ENCODE data around the gene ARMC7.
A peak's percentile ranks its signal among the peaks of the same experiment; 100 is the strongest.
"Not testable (repeated sequence)": the region's sequence is repeated elsewhere in the genome, so short reads cannot be mapped to it uniquely, and the experiment has no call there.

ARMC7 gene

DNA sequence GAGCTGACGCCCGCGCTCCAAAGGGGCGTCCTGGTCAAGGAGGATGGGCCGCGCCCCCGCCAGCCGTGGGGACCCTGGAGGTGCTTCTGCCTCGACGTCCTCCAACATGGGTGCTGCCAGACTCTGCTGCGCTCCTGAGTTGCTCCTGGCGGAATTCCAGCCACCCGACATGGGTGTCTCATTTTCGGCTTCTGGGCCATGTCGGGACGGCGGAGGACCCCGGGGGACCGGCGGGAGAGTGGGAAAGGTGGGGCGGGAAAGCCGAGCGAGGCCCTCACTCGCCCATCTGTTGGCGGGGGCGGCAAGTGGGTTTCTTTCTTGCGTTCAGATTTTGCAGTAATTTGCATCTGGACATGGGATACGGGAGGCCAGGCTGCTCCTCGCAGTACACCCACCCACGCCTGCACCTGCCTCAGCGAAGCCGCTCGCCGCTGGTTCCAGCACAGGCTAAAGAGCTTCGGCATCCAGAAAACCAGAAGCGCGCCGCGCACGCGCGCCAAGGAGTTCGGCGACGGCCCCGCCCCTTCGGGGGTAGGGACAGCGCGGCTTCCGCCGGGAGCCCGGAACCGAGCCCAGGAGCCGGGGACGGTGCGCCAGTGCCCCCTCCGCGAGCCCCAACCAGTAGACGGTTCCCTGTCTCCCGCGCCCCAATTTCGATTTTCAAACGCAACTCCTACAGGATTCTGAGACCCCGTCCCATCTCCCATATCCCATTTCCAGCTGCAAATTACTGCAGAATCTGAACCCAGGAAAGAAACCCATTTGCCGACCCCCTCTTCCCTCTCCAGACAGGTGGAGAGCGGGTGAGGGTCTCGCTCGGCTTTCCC lies at the start of gene ARMC7:
Gene ARMC7, plus strand, starts transcription at position 563 of the 827 bp plus-strand sequence. CDS start 320 bp downstream, outside the sequence.
- peak; percentile 85 for ATAC-seq
- Mint-ChIP-seq H3K27ac (peak within 1 kb of the TSS; percentile 78), H3K36me3 (ENCODE audit: low read depth) (peaks cover 7% of the 10 kb centered on the region), H3K4me3 (peak within 1 kb of the TSS; percentile 86), H3K9me3 (no peaks in the 10 kb centered on the region), H3K27me3 (no peaks in the 10 kb centered on the region), H3K4me1 (peaks cover 33% of the 10 kb centered on the region)
- DNase-seq = peak; percentile 95

DNA sequence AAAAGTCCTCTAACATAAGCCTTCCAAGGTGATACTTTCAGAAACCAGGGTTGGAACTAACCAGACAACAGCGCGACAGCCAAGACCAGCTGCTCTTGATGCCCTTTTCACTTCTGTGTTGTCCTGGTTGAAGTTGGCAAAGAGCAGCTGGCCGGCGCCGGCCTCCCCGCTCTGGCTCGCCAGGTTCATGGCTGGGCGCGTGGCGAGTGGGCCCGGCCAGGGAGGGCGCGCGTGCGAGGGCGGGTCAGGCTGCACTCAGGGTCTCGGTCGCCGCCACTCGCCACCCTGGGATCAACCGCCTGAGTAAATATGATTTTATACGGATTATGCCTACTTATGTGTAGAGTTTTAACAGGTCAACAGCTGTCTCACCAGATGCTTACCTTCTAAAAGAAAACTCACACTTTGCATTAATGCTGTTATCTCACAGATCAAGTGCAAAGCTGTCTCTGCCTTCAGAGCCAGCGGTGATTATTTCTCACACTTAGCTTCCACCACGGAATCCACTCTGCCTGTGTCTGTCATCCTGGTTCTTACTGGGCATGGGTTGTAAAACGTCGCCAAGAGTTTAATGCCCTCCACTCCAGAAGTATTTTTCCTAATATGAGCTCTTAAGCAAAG lies 49.2 kb upstream of the ARMC7 start:
- Mint-ChIP-seq H3K27ac (no peak overlapping the region), H3K27me3 (no peaks in the 10 kb centered on the region), H3K4me1 (peaks cover 10% of the 10 kb centered on the region), H3K36me3 (ENCODE audit: low read depth) (peaks cover 26% of the 10 kb centered on the region), H3K9me3 (no peaks in the 10 kb centered on the region), H3K4me3 (no peak overlapping the region)
- no peak for ATAC-seq
- no peak for DNase-seq

DNA sequence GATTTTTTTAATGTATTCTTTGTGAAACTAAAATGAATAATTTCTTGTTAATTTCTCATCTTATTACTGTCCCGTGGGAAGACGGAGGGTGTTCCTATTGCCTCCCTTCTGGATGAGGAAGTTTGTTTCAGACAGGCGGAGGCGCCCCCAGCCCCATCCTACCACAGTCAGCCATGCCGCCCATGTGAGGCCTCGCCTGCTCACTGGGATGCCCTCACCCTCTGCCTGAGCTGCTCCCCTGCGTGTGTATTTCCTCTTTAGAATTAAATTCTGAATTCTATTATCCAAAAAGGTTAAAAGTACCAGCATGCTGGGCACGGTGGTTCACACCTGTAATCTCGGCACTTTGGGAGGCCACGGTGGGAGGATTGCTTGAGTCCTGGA lies 48.7 kb upstream of the ARMC7 start:
- H3K27me3 Mint-ChIP-seq = no peaks in the 10 kb centered on the region
- no peak overlapping the region for H3K27ac Mint-ChIP-seq
- no peak for DNase-seq
- H3K9me3 Mint-ChIP-seq = no peaks in the 10 kb centered on the region
- no peak overlapping the region for H3K4me3 Mint-ChIP-seq
- H3K4me1 Mint-ChIP-seq = peaks cover 15% of the 10 kb centered on the region
- ATAC-seq = no peak
- peaks cover 24% of the 10 kb centered on the region for H3K36me3 Mint-ChIP-seq (ENCODE audit: low read depth)

DNA sequence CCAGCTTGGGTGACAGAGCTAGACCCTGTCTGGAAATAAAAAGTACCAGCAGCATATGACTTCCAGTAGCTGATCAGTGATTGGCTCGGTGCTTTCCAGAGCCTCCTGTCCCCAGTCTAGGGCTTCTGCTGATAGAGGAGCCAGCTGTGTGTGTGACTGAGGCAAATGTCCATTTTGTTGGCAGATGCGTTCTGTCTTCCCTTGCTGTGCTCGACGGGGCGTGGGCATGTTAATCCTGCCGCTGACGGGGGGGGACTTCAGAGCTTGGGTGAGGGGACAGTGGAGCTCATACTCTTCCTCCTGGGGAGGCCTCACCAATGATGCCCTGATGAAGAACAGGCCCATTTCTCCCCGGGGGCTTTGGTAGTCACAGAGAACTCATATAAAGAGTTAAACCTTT lies 48.2 kb upstream of the ARMC7 start:
- no peaks in the 10 kb centered on the region for H3K27me3 Mint-ChIP-seq
- peaks cover 21% of the 10 kb centered on the region for H3K36me3 Mint-ChIP-seq (ENCODE audit: low read depth)
- no peak overlapping the region for H3K4me3 Mint-ChIP-seq
- no peak for ATAC-seq
- H3K4me1 Mint-ChIP-seq = peaks cover 21% of the 10 kb centered on the region
- DNase-seq = no peak
- H3K9me3 Mint-ChIP-seq = no peaks in the 10 kb centered on the region
- no peak overlapping the region for H3K27ac Mint-ChIP-seq

DNA sequence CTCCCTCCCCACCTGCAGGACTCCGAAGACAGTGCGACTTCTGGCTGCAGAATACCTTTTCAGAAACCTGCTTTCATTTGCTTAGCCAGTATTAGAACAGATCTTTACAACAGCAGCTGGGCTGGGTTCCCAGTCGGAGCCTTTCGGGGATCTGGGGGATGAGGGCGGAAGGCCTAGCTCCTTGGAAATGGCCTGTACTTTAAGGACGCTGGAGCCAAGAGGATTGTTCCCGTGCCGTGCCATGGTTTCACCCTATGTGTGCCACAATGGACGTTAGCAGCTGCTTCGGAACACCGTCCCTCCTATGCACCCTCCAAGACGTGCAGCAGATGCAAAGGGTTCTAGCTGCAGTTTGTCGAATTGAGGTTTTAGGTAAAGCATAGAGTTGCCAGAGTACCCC lies 46.6 kb upstream of the ARMC7 start:
- ATAC-seq (no peak), DNase-seq (no peak)
- Mint-ChIP-seq H3K27me3 (no peaks in the 10 kb centered on the region), H3K27ac (no peak overlapping the region), H3K36me3 (ENCODE audit: low read depth) (peaks cover 20% of the 10 kb centered on the region), H3K4me3 (no peak overlapping the region), H3K9me3 (no peaks in the 10 kb centered on the region), H3K4me1 (peaks cover 32% of the 10 kb centered on the region)

DNA sequence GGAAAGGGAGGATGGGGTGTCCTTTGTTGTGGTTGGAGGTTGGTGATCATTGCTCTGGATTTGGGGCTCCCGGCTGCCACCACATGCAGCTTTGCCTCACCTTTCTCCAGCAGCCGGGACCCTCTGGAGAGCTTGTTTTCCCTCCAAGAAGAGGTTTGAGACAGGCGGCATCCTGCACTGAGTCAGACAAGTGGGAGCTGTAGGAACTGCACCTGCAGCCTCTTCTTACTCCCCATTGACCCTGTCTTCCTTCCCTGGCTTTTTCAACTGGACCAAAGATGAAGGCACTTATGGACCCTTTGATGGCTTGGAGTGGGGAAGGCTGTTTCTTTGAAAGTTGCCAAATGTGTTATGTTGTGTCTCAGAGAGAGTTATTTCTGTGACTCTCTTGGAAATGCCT lies 46.1 kb upstream of the ARMC7 start:
- H3K4me1 Mint-ChIP-seq = peaks cover 32% of the 10 kb centered on the region
- ATAC-seq (no peak), DNase-seq (no peak)
- H3K4me3 Mint-ChIP-seq = no peak overlapping the region
- H3K27ac Mint-ChIP-seq = no peak overlapping the region
- no peaks in the 10 kb centered on the region for H3K27me3 Mint-ChIP-seq
- peaks cover 20% of the 10 kb centered on the region for H3K36me3 Mint-ChIP-seq (ENCODE audit: low read depth)
- no peaks in the 10 kb centered on the region for H3K9me3 Mint-ChIP-seq

DNA sequence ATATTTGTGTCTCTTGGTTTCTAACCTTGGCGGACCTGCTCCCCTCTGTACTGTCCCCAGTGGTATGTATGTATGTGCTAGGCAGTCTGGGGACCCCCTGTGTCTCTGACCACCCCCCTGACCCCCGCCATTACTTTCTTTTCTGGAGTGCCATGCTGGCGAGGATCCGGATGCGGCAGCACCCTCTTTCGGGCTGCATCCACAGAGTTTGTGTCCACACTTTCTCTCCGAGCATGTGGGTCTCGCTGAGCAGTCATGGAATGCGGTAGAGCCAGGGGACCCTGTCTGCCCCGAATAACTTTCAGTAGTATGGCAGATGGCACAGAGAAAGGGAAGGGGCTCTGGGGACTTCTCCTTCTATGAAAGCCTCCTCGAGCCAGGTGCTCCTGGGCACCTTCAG lies 45.7 kb upstream of the ARMC7 start:
- H3K4me1 Mint-ChIP-seq = peaks cover 34% of the 10 kb centered on the region

DNA sequence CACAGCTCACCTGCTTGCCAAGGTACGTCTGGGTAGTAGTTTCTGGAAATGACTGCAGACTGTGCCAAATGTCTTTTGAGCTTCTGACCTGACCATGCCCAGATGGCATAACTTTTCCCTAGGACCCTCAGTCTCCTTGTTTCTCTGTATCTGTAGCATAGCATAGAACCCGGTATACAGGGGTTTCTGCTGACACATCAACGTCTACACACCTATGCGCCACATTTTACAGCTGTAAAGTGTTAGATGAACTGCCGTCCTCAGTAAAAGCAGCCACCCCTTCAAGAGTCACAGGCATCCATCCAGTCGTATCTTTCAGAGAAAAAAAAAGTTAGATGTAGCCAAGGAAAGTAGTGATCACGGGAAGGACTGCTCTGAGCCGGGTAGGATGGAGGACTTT lies 45.3 kb upstream of the ARMC7 start:
- Mint-ChIP-seq H3K4me1 (peaks cover 34% of the 10 kb centered on the region), H3K4me3 (no peak overlapping the region), H3K27me3 (no peaks in the 10 kb centered on the region), H3K36me3 (ENCODE audit: low read depth) (peaks cover 19% of the 10 kb centered on the region), H3K27ac (no peak overlapping the region), H3K9me3 (no peaks in the 10 kb centered on the region)
- DNase-seq (no peak), ATAC-seq (no peak)

More for the DNA sequence above, 45.7 kb upstream of the ARMC7 start:
- Mint-ChIP-seq H3K36me3 (ENCODE audit: low read depth) (peaks cover 20% of the 10 kb centered on the region), H3K4me3 (no peak overlapping the region), H3K27ac (no peak overlapping the region), H3K27me3 (no peaks in the 10 kb centered on the region), H3K9me3 (no peaks in the 10 kb centered on the region)
- DNase-seq = no peak
- ATAC-seq = no peak

DNA sequence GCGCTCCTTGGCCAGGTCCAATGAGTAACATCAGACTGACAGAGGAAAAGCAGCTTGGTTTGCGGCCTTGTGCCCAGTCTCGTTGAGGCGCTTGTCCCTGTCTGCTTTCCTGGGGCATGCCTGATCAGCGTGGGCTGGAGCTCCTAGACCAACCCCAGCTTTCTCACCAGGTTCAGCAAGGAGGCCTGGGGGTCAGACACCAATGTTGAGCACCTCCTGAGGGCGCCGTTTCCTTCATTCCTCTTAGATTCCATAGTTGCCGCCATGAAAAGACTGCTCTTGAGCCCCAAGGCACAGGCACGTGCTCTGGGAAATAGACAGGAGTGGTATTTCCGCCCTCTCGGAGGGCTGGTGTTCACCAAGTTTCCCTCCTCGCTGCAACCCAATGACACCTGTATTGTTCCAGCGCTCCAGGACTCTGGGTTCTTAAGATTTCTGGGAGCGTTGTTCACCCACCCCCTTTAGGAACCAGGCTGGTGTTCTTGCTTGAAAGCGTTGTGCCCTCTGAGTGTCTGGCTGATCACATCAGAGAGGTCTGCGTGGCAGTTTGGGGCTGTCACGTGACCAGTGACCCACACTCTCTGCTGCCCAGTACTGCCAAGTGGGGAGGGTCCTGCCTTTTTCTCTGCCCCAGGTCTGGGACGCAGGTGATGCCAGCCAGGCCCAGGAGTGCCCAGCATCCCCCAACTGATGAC lies 44.8 kb upstream of the ARMC7 start:
- no peak overlapping the region for H3K4me3 Mint-ChIP-seq
- DNase-seq = no peak
- peaks cover 14% of the 10 kb centered on the region for H3K36me3 Mint-ChIP-seq (ENCODE audit: low read depth)
- no peak for ATAC-seq
- H3K27ac Mint-ChIP-seq = peak overlapping the region; percentile 58
- H3K27me3 Mint-ChIP-seq = no peaks in the 10 kb centered on the region
- H3K4me1 Mint-ChIP-seq = peaks cover 34% of the 10 kb centered on the region
- no peaks in the 10 kb centered on the region for H3K9me3 Mint-ChIP-seq

DNA sequence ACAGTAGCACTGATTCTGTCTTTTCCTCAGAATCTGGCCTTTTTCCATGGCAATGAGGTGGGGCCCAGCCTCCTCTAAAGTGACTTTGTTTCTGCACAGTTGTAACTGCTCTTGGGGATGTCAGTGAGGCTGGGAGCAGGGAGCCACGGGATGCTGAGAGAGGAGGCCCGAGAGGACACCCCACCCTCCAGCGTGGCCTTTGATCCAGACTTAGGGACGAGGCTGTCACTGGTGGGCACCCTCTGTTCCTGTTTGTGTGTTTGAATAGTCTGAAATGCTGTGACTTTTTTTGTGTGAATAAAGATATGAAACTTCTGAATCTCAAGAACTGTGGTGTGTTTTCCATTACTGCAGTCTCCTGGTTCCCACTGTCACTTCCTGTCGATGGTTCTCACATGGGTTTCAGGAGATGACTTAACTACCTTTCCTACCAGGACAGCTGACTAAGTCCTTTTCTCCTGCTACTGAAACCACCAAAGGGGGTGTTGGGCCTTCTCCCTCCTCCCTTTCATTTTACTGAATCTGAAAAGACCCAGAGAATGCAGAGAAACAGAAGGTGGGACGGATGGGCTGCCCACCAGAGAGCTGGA lies 44.1 kb upstream of the ARMC7 start:
- Mint-ChIP-seq H3K4me3 (no peak overlapping the region), H3K4me1 (peaks cover 34% of the 10 kb centered on the region), H3K27me3 (no peaks in the 10 kb centered on the region), H3K27ac (peak overlapping the region; percentile 58), H3K36me3 (ENCODE audit: low read depth) (peaks cover 12% of the 10 kb centered on the region), H3K9me3 (no peaks in the 10 kb centered on the region)
- DNase-seq (no peak), ATAC-seq (peak; percentile 76)

DNA sequence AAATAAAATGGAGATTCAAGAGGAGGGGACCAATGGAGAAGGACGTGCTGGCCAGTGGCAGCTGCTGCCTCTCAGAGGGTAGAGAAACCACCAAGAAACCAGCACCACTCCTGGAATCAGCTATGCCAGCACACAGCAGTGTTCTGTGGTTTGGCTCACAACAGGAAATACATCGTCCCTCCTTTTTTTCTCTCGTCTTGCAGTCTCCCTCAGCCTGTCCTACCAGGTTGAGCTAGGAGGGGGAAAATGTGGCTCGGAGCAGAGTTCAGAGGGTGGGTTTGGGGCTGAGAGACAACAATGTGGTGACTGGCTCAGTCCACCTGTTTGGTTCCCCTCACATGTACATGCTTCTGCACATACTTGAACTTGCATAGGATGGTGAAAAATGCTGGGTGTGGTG lies 41.9 kb upstream of the ARMC7 start:
- Mint-ChIP-seq H3K4me3 (no peak overlapping the region), H3K27me3 (no peaks in the 10 kb centered on the region), H3K27ac (peak overlapping the region; percentile 74), H3K9me3 (no peaks in the 10 kb centered on the region), H3K36me3 (ENCODE audit: low read depth) (peaks cover 6% of the 10 kb centered on the region), H3K4me1 (peaks cover 34% of the 10 kb centered on the region)
- DNase-seq = no peak
- peak; percentile 63 for ATAC-seq

DNA sequence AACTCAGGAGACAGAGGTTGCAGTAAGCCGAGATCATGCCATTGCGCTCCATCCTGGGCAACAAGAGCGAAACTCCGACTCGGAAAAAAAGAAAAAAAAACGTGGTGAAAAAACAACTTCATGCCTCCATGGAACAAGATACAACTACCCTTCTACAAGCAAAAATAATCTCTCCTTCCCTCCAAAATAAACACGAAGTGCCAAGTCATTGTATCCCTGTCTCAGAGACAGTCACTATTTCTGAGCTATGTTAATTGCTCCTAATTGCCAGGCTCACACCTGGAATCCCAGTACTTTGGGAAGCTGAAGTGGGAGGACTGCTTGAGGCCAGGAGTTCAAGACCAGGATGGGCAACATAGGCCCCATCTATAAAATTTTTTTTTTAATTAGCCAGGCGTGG lies 41.0 kb upstream of the ARMC7 start:
- H3K4me1 Mint-ChIP-seq = peaks cover 34% of the 10 kb centered on the region
- H3K27ac Mint-ChIP-seq = no peak overlapping the region
- ATAC-seq (no peak), DNase-seq (no peak)
- H3K36me3 Mint-ChIP-seq (ENCODE audit: low read depth) = peaks cover 6% of the 10 kb centered on the region
- no peak overlapping the region for H3K4me3 Mint-ChIP-seq
- H3K9me3 Mint-ChIP-seq = no peaks in the 10 kb centered on the region
- H3K27me3 Mint-ChIP-seq = no peaks in the 10 kb centered on the region

DNA sequence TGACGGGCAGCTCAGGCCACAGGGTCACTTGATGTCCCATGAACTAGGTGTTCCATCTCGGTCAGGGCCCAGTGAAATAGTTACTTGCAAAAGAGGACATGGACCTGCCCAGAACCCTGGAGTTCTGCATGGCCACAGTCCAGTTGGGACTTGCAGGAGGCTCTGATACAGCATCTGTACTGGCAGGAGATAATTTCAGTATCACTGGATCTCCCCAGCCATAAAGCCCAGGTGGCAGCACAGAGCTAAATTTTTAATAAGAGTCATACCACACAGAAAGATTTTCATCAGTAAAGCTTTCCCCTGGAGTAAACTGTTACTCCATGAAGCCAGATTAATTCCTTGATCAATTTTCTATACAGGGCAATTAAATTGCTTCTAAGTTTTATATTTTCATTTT lies 40.0 kb upstream of the ARMC7 start:
- no peaks in the 10 kb centered on the region for H3K27me3 Mint-ChIP-seq
- ATAC-seq (no peak), DNase-seq (no peak)
- no peaks in the 10 kb centered on the region for H3K9me3 Mint-ChIP-seq
- H3K36me3 Mint-ChIP-seq (ENCODE audit: low read depth) = peaks cover 4% of the 10 kb centered on the region
- H3K27ac Mint-ChIP-seq = no peak overlapping the region
- H3K4me1 Mint-ChIP-seq = peaks cover 32% of the 10 kb centered on the region
- no peak overlapping the region for H3K4me3 Mint-ChIP-seq

DNA sequence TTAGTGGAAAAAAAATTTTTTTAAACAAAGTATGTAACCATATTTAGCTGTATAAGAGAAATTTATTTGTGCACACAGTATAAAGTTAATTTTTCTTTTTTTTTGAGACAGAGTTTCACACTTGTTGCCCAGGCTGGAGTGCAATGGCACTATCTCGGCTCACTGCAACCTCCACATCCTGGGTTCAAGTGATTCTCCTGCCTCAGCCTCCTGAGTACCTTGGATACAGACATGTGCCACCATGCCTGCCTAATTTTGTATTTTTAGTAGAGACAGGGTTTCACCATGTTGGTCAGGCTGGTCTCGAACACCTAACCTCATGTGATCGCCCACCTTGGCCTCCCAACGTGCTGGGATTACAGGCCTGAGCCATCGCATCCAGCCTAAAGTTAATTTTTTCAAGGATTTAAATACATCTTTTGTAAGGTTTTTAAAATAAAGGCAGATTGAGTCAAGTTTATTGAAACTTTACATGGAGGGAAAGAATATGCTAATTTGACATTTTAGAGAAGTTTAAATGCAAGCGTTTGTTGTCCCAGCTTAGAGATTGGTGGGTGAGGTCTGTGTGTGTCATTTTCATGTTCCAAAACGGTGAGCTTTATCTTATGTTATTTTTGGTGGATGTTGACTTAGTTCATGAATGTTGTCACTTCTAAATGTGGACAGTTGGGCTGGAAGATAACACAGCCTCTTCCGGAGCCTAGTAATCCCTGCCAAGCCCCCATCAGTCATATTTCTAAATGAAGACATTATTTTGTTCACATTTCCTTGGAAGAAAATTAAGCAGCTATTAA lies 38.1 kb upstream of the ARMC7 start:
- not testable (repeated sequence) for H3K27me3 Mint-ChIP-seq; H3K4me3 Mint-ChIP-seq; H3K27ac Mint-ChIP-seq; ATAC-seq; H3K36me3 Mint-ChIP-seq (ENCODE audit: low read depth); DNase-seq; H3K9me3 Mint-ChIP-seq
- peaks cover 13% of the 10 kb centered on the region for H3K4me1 Mint-ChIP-seq
